NCI-H345 treated with DMSO at 0.1 percent for 48 hours (cell line): ENCODE measurements around the gene REG3G.
"Not testable (repeated sequence)": the region's sequence is repeated elsewhere in the genome, so short reads cannot be mapped to it uniquely, and the experiment has no call there.

Experiments used
- DNase-seq: peaks from one replicate; lab custom pipeline; 2025; ENCODE audit not compliant: unreplicated experiment; lab: John Stamatoyannopoulos, UW

The REG3G gene

GRCh38 chr2:79013629-79014028, 11.9 kb upstream of the REG3G start:
- no peak for DNase-seq

GRCh38 chr2:79016342-79016741, 9.2 kb upstream of the REG3G start:
- no peak for DNase-seq

GRCh38 chr2:79026061-79026460, 559 bp downstream of the REG3G start:
- no peak for DNase-seq

- DNase-seq = no peak
These were observed 14.4 kb downstream of the REG3G start for GRCh38 chr2:79039944-79040343.

- DNase-seq = peak; percentile 22
These were observed 15.5 kb downstream of the REG3G start for GRCh38 chr2:79041032-79041448.

GRCh38 chr2:79053486-79053885, 28.0 kb downstream of the REG3G start:
- not testable (repeated sequence) for DNase-seq

- DNase-seq = not testable (repeated sequence)
These were observed 29.3 kb downstream of the REG3G start for GRCh38 chr2:79054769-79055168.

GRCh38 chr2:79065201-79065600, 39.7 kb downstream of the REG3G start:
- no peak for DNase-seq

GRCh38 chr2:79071078-79071477, 45.6 kb downstream of the REG3G start:
- DNase-seq = no peak
